NOMO-1 (cell line): ENCODE results near the gene CD247.

ENCODE experiments used
- DNase-seq, 2 experiments: peaks; one replicate each; lab custom pipeline; 2025; ENCODE audit not compliant: unreplicated experiment in 2 of 2; lab: John Stamatoyannopoulos, UW

Gene CD247

GRCh38 chr1:167440776-167441175 lies 77.6 kb downstream of the CD247 start:
- DNase-seq, result no peak

GRCh38 chr1:167440345-167440744 lies 78.0 kb downstream of the CD247 start:
- no peak for DNase-seq

GRCh38 chr1:167439301-167439988 lies 78.9 kb downstream of the CD247 start:
- peak; percentile 9 to 38 for DNase-seq

GRCh38 chr1:167438171-167439138 lies 79.9 kb downstream of the CD247 start:
- peak in 1 of 2 experiments; percentile 5 for DNase-seq

- DNase-seq, result no peak
Measured at GRCh38 chr1:167435484-167435883, 82.8 kb downstream of the CD247 start.

- no peak for DNase-seq
Measured at GRCh38 chr1:167434306-167434705, 84.0 kb downstream of the CD247 start.

GRCh38 chr1:167433884-167434283 lies 84.4 kb downstream of the CD247 start:
- DNase-seq, result no peak

- DNase-seq, result no peak
Measured at GRCh38 chr1:167432780-167433179, 85.5 kb downstream of the CD247 start.

GRCh38 chr1:167431909-167432650 lies 86.2 kb downstream of the CD247 start:
- peak in 1 of 2 experiments; percentile 1 for DNase-seq

- DNase-seq, result no peak
Measured at GRCh38 chr1:167431261-167431908, 86.9 kb downstream of the CD247 start.

- DNase-seq, result no peak
Measured at GRCh38 chr1:167430849-167431242, 87.5 kb downstream of the CD247 start.

- DNase-seq, result no peak
Measured at GRCh38 chr1:167430134-167430848, 88.0 kb downstream of the CD247 start.

GRCh38 chr1:167429612-167430011 lies 88.7 kb downstream of the CD247 start:
- no peak for DNase-seq

- no peak for DNase-seq
Measured at GRCh38 chr1:167428395-167428794, 89.9 kb downstream of the CD247 start.

GRCh38 chr1:167427848-167428247 lies 90.5 kb downstream of the CD247 start:
- DNase-seq, result no peak

- DNase-seq, result no peak
Measured at GRCh38 chr1:167426716-167427115, 91.6 kb downstream of the CD247 start.

GRCh38 chr1:167425482-167425881 lies 92.8 kb downstream of the CD247 start:
- no peak for DNase-seq

- no peak for DNase-seq
Measured at GRCh38 chr1:167423684-167424619, 94.4 kb downstream of the CD247 start.

- DNase-seq, result no peak
Measured at GRCh38 chr1:167420510-167420909, 97.8 kb downstream of the CD247 start.
